PC-9 (cell line): ENCODE data around the gene BCL2L13. TPM values are rescaled to one million over a fixed set of nuclear protein-coding genes. Genes with fewer than 3 reads are reported as not detected.

Source experiments
- BruUV-seq: library from RNA; stranded (reverse); fragments of 400-500 nt; replicated peaks from 2 replicates; lab custom pipeline; 2021; lab: Mats Ljungman, UMichigan
- CTCF ChIA-PET: fragments of 300-600 bp; sonication (Branson Sonifier 250); formaldehyde crosslinking; loops from one replicate; lab custom pipeline; 2022; ENCODE audit warnings: antibody characterized with exemption; lab: Charles Lee
- POLR2A ChIA-PET: fragments of 300-600 bp; sonication (Branson Sonifier 250); formaldehyde crosslinking; loops from one replicate; lab custom pipeline; 2022; ENCODE audit warnings: antibody characterized with exemption; ENCODE audit not compliant: unreplicated experiment; lab: Charles Lee
- DNase-seq, 2 experiments: peaks; one replicate each; pipeline versions ENCODE4 v3.0.0 to v3.0.0-alpha.2; 2015 to 2022; ENCODE audit warnings: mixed read lengths in 1 of 2
- H2AFZ ChIP-seq: fragments of 200-600 bp; sonication (generic); 2 replicates; pipeline ENCODE4 v1.8.1; 2017; ENCODE audit warnings: antibody characterized with exemption
- H3F3A ChIP-seq: fragments of 200-600 bp; sonication (generic); 2 replicates; pipeline ENCODE4 v1.8.1; 2017; ENCODE audit warnings: antibody characterized with exemption, mild to moderate bottlenecking, low read depth; ENCODE audit not compliant: insufficient read depth
- H3K27ac ChIP-seq: fragments of 200-600 bp; sonication (generic); 2 replicates; pipeline ENCODE4 v1.6.1; 2016; ENCODE audit warnings: mixed run types
- H3K27me3 ChIP-seq: fragments of 200-600 bp; sonication (generic); 2 replicates; pipeline ENCODE4 v1.6.1; 2016; ENCODE audit warnings: low read depth, mixed run types; ENCODE audit not compliant: insufficient read depth
- H3K36me3 ChIP-seq: fragments of 200-600 bp; sonication (generic); 2 replicates; pipeline ENCODE4 v1.6.1; 2016; ENCODE audit warnings: low read depth, mixed run types
- H3K4me1 ChIP-seq: fragments of 200-600 bp; sonication (generic); replicated peaks from 2 replicates; pipeline ENCODE4 v1.6.1; 2016; ENCODE audit warnings: mixed run types; ENCODE audit not compliant: insufficient read depth
- H3K4me2 ChIP-seq: fragments of 200-600 bp; sonication (generic); 2 replicates; pipeline ENCODE4 v1.6.1; 2017; ENCODE audit warnings: mixed run types
- H3K4me3 ChIP-seq: fragments of 200-600 bp; sonication (generic); 2 replicates; pipeline ENCODE4 v1.6.1; 2016; ENCODE audit warnings: mixed run types
- H3K79me2 ChIP-seq: fragments of 200-600 bp; sonication (generic); 2 replicates; pipeline ENCODE4 v1.6.1; 2017; ENCODE audit warnings: low read depth, mixed run types
- H3K9me2 ChIP-seq: fragments of 200-600 bp; sonication (generic); 2 replicates; pipeline ENCODE4 v1.8.1; 2017; ENCODE audit warnings: mild to moderate bottlenecking; ENCODE audit not compliant: insufficient read depth
- H3K9me3 ChIP-seq: fragments of 200-600 bp; sonication (generic); 2 replicates; pipeline ENCODE4 v1.8.1; 2016; ENCODE audit warnings: low read depth; ENCODE audit not compliant: insufficient read depth
- H4K20me1 ChIP-seq: fragments of 200-600 bp; sonication (generic); 2 replicates; pipeline ENCODE4 v1.8.1; 2017; ENCODE audit not compliant: insufficient read depth
- EZH2 ChIP-seq: fragments of 200-600 bp; sonication (generic); IDR thresholded peaks from 2 replicates; pipeline ENCODE4 v1.8.0; 2017; ENCODE audit warnings: antibody characterized with exemption, low read depth
- intact Hi-C: fragments of 100-400 bp; cut with micrococcal nuclease; formaldehyde crosslinking; loops from one replicate; pipeline ENCODE4 v1.10.0; 2022; ENCODE audit not compliant: unreplicated experiment
- total RNA-seq: library from RNA; stranded (reverse); gene quantifications from 2 replicates; pipeline ENCODE4 v1.2.3, GENCODE V29; 2021
- TF ChIP-seq, protein P1 (sequence below): fragments of 200-600 bp; sonication (generic); conservative IDR thresholded peaks from 2 replicates; pipeline ENCODE4 v1.6.1; 2017; ENCODE audit warnings: mixed run types, antibody characterized with exemption, mild to moderate bottlenecking, moderate library complexity

BCL2L13 gene
- total RNA-seq, 1 experiment from 2014 or later, result 43.1 TPM

DNA sequence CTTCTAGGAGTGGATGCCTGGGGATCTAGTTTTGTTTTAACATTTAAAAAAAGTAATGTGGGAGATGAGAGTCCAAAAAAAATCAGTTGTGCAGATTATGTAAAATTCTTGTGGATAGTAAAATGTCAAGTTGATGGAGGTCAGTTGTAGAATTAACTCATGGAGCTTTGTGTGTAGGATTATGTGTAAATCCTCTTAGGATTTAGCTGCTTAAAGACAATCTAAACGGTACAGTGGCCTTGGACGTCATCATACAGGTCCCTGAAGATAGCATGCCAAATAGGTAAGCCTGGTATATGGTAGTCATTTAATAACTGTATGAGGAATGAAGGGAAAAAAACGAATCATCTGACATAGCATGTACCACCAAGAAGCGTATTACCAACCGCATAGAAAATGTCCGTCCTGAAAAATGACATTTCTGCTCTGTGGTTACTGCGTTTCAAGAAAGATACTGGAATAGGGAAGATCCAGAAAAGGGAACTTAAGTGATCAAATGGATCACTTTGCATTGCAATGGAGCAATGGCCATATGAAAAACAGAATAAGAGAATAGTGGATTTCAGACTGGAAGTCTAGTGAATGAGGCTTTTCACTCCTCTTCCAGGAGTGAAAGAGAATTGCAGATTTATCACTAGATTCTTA lies 61.3 kb downstream of the BCL2L13 start:
- Histone ChIP-seq H3K4me1 (no peaks in the 10 kb centered on the region), H3K9me2 (no peaks in the 10 kb centered on the region), H3K36me3 (no peaks in the 10 kb centered on the region), H3K27me3 (no peaks in the 10 kb centered on the region), H4K20me1 (no peaks in the 10 kb centered on the region), H3K79me2 (no peaks in the 10 kb centered on the region), H2AFZ (no peak overlapping the region), H3K4me2 (no peak overlapping the region), H3K27ac (no peak overlapping the region), H3F3A (no peaks in the 10 kb centered on the region), H3K4me3 (no peak overlapping the region), H3K9me3 (no peaks in the 10 kb centered on the region)
- intact Hi-C loops, result no loop called here
- ChIA-PET CTCF (no interaction called here), POLR2A (no interaction called here)
- no peak for DNase-seq
- TF ChIP-seq, protein P1, sequence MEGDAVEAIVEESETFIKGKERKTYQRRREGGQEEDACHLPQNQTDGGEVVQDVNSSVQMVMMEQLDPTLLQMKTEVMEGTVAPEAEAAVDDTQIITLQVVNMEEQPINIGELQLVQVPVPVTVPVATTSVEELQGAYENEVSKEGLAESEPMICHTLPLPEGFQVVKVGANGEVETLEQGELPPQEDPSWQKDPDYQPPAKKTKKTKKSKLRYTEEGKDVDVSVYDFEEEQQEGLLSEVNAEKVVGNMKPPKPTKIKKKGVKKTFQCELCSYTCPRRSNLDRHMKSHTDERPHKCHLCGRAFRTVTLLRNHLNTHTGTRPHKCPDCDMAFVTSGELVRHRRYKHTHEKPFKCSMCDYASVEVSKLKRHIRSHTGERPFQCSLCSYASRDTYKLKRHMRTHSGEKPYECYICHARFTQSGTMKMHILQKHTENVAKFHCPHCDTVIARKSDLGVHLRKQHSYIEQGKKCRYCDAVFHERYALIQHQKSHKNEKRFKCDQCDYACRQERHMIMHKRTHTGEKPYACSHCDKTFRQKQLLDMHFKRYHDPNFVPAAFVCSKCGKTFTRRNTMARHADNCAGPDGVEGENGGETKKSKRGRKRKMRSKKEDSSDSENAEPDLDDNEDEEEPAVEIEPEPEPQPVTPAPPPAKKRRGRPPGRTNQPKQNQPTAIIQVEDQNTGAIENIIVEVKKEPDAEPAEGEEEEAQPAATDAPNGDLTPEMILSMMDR, result no peak
- no peak for TF ChIP-seq EZH2
- BruUV-seq, result no TSS peak

DNA sequence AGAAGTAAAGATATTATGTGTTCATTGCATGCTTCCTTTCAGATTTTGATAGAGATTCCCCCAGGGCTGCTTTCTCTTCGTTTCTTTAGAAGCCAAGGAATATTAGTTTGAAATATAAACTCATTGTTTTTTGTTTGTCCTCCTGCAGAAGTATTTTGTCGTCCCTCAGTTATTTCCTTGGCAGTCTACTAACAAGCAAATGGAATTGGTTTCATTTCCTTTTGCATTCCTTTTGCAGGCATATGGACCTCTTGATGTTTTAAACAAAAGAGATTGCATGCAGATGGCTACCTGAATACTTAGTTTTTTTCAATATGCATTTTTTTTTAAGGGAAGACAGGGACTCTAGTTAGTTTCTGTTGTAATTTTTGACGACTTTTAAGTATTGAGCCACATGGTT lies 62.2 kb downstream of the BCL2L13 start:
- Histone ChIP-seq H3K27me3 (no peaks in the 10 kb centered on the region), H3K9me3 (no peaks in the 10 kb centered on the region), H4K20me1 (no peaks in the 10 kb centered on the region), H3F3A (peaks cover 5% of the 10 kb centered on the region; the same call in 1 of the 2 replicates), H3K79me2 (no peaks in the 10 kb centered on the region), H3K4me2 (no peak overlapping the region), H3K4me3 (no peak overlapping the region), H2AFZ (no peak overlapping the region), H3K27ac (no peak overlapping the region), H3K36me3 (no peaks in the 10 kb centered on the region), H3K4me1 (peaks cover 4% of the 10 kb centered on the region), H3K9me2 (no peaks in the 10 kb centered on the region)
- ChIA-PET CTCF (no interaction called here), POLR2A (no interaction called here)
- TF ChIP-seq EZH2, result no peak
- TF ChIP-seq, protein P1, result no peak
- no peak for DNase-seq
- intact Hi-C loops, result no loop called here
- no TSS peak for BruUV-seq

DNA sequence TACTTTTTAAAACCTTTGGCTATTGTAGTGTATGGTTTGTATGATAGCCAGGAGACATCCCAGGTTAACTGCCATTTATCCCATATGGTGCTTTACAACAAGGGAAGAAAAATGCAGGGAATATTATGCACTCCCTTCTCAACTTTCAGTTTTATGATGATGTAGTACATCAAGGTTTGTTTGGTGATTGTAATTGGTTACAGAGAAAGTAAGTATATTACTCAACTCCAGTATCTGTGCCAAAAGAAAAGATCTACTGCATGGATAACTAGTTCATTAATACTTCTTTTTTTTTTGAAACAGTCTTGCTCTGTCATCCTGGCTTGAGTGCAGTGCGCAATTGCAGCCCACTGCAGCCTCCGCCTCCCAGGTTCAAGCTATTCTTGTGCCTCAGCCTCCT lies 65.3 kb downstream of the BCL2L13 start:
- Histone ChIP-seq H3F3A (peaks cover 14% of the 10 kb centered on the region; the same call in 1 of the 2 replicates), H3K27ac (no peak overlapping the region), H3K9me3 (no peaks in the 10 kb centered on the region), H3K79me2 (0 out of 2 replicates have a peak, but pooled peaks cover 5% of the 10 kb centered on the region), H4K20me1 (no peaks in the 10 kb centered on the region), H3K4me1 (peaks cover 21% of the 10 kb centered on the region), H3K9me2 (no peaks in the 10 kb centered on the region), H3K27me3 (no peaks in the 10 kb centered on the region), H3K4me2 (no peak overlapping the region), H3K4me3 (no peak overlapping the region), H2AFZ (no peak overlapping the region), H3K36me3 (no peaks in the 10 kb centered on the region; the same call in 1 of the 2 replicates)
- CTCF ChIA-PET, result no interaction called here
- POLR2A ChIA-PET, result no interaction called here
- intact Hi-C loops, result no loop called here
- BruUV-seq, result no TSS peak
- no peak for TF ChIP-seq EZH2
- TF ChIP-seq, protein P1, result no peak
- no peak for DNase-seq
